Ovary (tissue), 9 donors: ENCODE data around the gene CSN1S1. TPM values are rescaled to one million over a fixed set of nuclear protein-coding genes. Genes with fewer than 3 reads are reported as not detected.

Experiments
- DNase-seq, 5 donors: peaks; one replicate each; pipeline ENCODE4 v3.0.0-alpha.2; 2019 to 2020
- H3K27ac ChIP-seq, 2 donors: fragments of 200-600 bp; one replicate each; pipeline versions ENCODE4 v1.5.1 to v1.8.0; 2019 to 2022
- H3K27me3 ChIP-seq: fragments of 200-600 bp; one replicate; pipeline ENCODE4 v1.8.0; 2022
- H3K36me3 ChIP-seq: fragments of 200-600 bp; sonication (generic); one replicate; pipeline ENCODE4 v1.5.1; 2019
- H3K4me1 ChIP-seq: one replicate; pipeline ENCODE4 v1.8.1; 2013; ENCODE audit warnings: mild to moderate bottlenecking, moderate library complexity; ENCODE audit not compliant: insufficient read depth
- H3K4me3 ChIP-seq: fragments of 200-600 bp; sonication (generic); one replicate; pipeline ENCODE4 v1.5.1; 2017
- H3K9me3 ChIP-seq, 2 donors: fragments of 200-600 bp in 1 of 2; sonication (generic) in 1 of 2; one replicate each; pipeline versions ENCODE4 v1.5.1 to v1.8.1; 2013 to 2019; ENCODE audit warnings: mild to moderate bottlenecking in 1 of 2, moderate library complexity in 1 of 2
- EP300 ChIP-seq: sonication (generic); formaldehyde crosslinking; IDR thresholded peaks from one replicate; pipeline ENCODE4 v1.6.1; 2017; ENCODE audit warnings: antibody characterized with exemption
- POLR2A ChIP-seq: fragments of 450-650 bp; IDR thresholded peaks from one replicate; pipeline ENCODE4 v1.6.1; 2017; ENCODE audit warnings: antibody characterized with exemption, mild to moderate bottlenecking, moderate library complexity
- whole genome bisulfite sequencing, 3 donors: extraction: QIAGEN DNeasy Blood & Tissue Kit in 1 of 3; methylation state at CpG; one replicate each; pipeline versions ENCODE4 v1.1.5 to v1.1.7; 2013 to 2017; 5-methylcytosine and 5-hydroxymethylcytosine counted together
- intact Hi-C, 4 donors: fragments of 100-400 bp; cut with DNase I; formaldehyde crosslinking; loops; one replicate each; pipeline versions ENCODE4 v1.11.0 to v1.15.1; 2022 to 2023
- polyA plus RNA-seq, 2 donors: library from polyadenylated mRNA; stranded (reverse); fragments of 200-250 nt in 1 of 2; fragments of 350-450 nt in 1 of 2; fragmentation: Illumina TruSeq in 1 of 2; extraction: RNeasy Lipid Tissue Mini Kit (QIAGEN cat#74804) in 1 of 2; gene quantifications; one replicate each; pipeline ENCODE4 v1.2.3, GENCODE V29; 2013 to 2014
- total RNA-seq, 7 donors: library from RNA; depleted of rRNA in 2 of 7; stranded (reverse); fragments of >200 nt in 2 of 7; fragmentation: NEBNext Ultra II Directional in 3 of 7; extraction: Animal tissue kit (Norgen Biotek cat#: 25700) in 3 of 7; gene quantifications; one replicate each; pipeline versions ENCODE4 v1.1.0 to v1.2.4, GENCODE V29; 2016 to 2023
- TF ChIP-seq, protein P1 (sequence below), 3 donors: fragments of 450-650 bp in 2 of 3; fragments of 200-600 bp in 1 of 3; IDR thresholded peaks; one replicate each; pipeline versions ENCODE4 v1.5.1 to v1.8.0; 2016 to 2022; ENCODE audit warnings: antibody characterized with exemption in 3 of 3, mild to moderate bottlenecking in 1 of 3
- donor health status: DM: no; HTN: no; CAD: no; lungs with moderate emphysema.
- donor health status: DM: no; HTN: no; CAD: no.
- donor health status: Bipolar disorder and iron deficiency.
- donor health status: DM: yes; HTN: yes; CAD: no.
- donor health status: DM: no; HTN: no; CAD: no.
- donor health status: DM: yes; HTN: yes; CAD: no.

Gene CSN1S1
- total and polyA plus RNA-seq, 9 donors: not detected

DNA sequence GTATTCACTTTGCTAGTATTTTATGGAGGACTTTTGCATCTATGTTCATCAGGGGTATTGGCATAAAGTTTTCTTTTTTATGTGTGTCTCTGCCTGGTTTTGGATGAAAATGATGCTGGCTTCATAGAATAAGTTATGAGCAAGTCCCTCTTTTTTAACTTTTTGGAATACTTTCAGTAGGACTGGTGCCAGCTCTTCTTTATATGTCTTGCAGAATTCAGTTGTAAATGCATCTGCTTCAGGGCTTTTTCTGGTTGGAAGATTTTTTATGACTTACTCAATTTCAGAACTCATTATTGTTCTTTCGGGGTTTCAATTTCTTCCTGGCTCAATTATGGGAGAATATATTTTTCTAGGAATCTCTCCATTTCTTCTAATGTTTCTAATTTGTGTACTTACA, 43.8 kb downstream of the CSN1S1 start:
- intact Hi-C loops: no loop called here
- H3K36me3 ChIP-seq: no peaks in the 10 kb centered on the region
- DNase-seq: no peak
- H3K27me3 ChIP-seq: no peaks in the 10 kb centered on the region
- no peaks in the 10 kb centered on the region for H3K9me3 ChIP-seq
- H3K27ac ChIP-seq: no peak overlapping the region
- TF ChIP-seq POLR2A (no peak), EP300 (no peak)
- TF ChIP-seq, protein P1, sequence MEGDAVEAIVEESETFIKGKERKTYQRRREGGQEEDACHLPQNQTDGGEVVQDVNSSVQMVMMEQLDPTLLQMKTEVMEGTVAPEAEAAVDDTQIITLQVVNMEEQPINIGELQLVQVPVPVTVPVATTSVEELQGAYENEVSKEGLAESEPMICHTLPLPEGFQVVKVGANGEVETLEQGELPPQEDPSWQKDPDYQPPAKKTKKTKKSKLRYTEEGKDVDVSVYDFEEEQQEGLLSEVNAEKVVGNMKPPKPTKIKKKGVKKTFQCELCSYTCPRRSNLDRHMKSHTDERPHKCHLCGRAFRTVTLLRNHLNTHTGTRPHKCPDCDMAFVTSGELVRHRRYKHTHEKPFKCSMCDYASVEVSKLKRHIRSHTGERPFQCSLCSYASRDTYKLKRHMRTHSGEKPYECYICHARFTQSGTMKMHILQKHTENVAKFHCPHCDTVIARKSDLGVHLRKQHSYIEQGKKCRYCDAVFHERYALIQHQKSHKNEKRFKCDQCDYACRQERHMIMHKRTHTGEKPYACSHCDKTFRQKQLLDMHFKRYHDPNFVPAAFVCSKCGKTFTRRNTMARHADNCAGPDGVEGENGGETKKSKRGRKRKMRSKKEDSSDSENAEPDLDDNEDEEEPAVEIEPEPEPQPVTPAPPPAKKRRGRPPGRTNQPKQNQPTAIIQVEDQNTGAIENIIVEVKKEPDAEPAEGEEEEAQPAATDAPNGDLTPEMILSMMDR (IDR thresholded peaks at IDR 0.05): no peak
- H3K4me1 ChIP-seq: no peaks in the 10 kb centered on the region
- no peak overlapping the region for H3K4me3 ChIP-seq
- WGBS, 3 donors: 46 to 82% (median 70%) methylated on average over 1 of the region's 1 CpG

DNA sequence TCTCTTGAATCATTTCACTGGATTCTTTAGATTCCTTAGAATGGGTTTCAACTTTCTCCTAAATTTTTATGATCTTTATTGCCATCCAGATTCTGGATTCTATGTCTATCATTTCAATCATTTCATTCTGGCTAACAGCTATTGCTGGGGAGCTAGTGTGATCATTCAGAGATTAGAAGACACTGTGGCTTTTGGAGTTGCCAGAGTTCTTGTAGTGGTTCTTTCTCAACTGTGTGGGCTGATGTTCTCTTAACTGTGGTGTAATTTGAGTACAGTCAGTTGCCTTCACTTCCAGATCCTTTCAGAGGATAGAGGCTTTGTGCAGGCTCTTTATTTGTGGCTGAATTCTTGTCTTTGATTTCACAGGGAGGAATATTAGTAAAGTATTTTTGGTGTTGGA, 46.7 kb downstream of the CSN1S1 start:
- Histone ChIP-seq H3K4me3 (no peak overlapping the region), H3K4me1 (no peaks in the 10 kb centered on the region), H3K27me3 (no peaks in the 10 kb centered on the region), H3K9me3 (no peaks in the 10 kb centered on the region), H3K27ac (no peak overlapping the region), H3K36me3 (no peaks in the 10 kb centered on the region)
- TF ChIP-seq POLR2A (no peak), EP300 (no peak)
- TF ChIP-seq, protein P1 (IDR thresholded peaks at IDR 0.05): no peak
- intact Hi-C loops: no loop called here
- no peak for DNase-seq

- TF ChIP-seq EP300 (no peak), POLR2A (no peak)
- TF ChIP-seq, protein P1 (IDR thresholded peaks at IDR 0.05): no peak
- Histone ChIP-seq H3K27ac (no peak overlapping the region), H3K9me3 (no peaks in the 10 kb centered on the region), H3K4me1 (no peaks in the 10 kb centered on the region), H3K4me3 (no peak overlapping the region), H3K27me3 (no peaks in the 10 kb centered on the region), H3K36me3 (no peaks in the 10 kb centered on the region)
- intact Hi-C loops: no loop called here
- WGBS, 3 donors: 2 to 18% (median 14%) methylated on average over 2 of the region's 2 CpGs
- no peak for DNase-seq
Observed at GRCh38 chr4:69984030-69984443, 53.2 kb downstream of the CSN1S1 start.

DNA sequence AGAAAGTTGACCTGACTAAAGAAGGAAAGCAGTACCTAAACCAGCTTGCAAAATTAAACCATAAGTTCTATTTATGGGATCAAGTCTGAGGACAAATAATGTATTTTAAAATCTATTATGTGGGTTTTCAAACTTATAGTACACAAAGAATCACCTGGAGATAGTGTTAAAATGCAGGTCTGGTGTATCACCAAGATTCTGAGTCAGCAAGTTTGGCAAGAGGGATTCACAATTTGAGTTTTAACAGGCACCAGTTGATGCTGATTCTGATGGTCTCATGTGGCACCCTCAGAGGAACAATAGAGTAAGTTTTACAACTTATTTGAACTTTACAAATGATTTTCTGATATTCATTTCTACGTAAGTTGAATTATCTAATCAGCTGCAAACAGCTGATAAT, 55.8 kb downstream of the CSN1S1 start:
- intact Hi-C loops: no loop called here
- no peak overlapping the region for H3K4me3 ChIP-seq
- no peaks in the 10 kb centered on the region for H3K4me1 ChIP-seq
- no peak overlapping the region for H3K27ac ChIP-seq
- TF ChIP-seq, protein P1 (IDR thresholded peaks at IDR 0.05): no peak
- TF ChIP-seq POLR2A: no peak
- TF ChIP-seq EP300: no peak
- no peaks in the 10 kb centered on the region for H3K27me3 ChIP-seq
- DNase-seq: no peak
- no peaks in the 10 kb centered on the region for H3K36me3 ChIP-seq
- 73 to 75% (median 74%) methylated on average over 1 of the region's 1 CpG for WGBS, 3 donors
- no peaks in the 10 kb centered on the region for H3K9me3 ChIP-seq

GRCh38 chr4:69991016-69991415, 60.1 kb downstream of the CSN1S1 start:
- Histone ChIP-seq H3K27me3 (no peaks in the 10 kb centered on the region), H3K4me1 (no peaks in the 10 kb centered on the region), H3K9me3 (no peaks in the 10 kb centered on the region), H3K4me3 (no peak overlapping the region), H3K27ac (no peak overlapping the region), H3K36me3 (no peaks in the 10 kb centered on the region)
- 92 to 96% (median 93%) methylated on average over 4 of the region's 4 CpGs for WGBS, 3 donors
- TF ChIP-seq, protein P1 (IDR thresholded peaks at IDR 0.05): no peak
- no peak for TF ChIP-seq EP300
- no peak for TF ChIP-seq POLR2A
- intact Hi-C loops: no loop called here
- no peak for DNase-seq
